Measurements from ENCODE around the gene UTP11. TPM values are rescaled to one million over a fixed set of nuclear protein-coding genes. Genes with fewer than 3 reads are reported as not detected.

The UTP11 gene
- total and polyA plus RNA-seq, 2 experiments from 2014 or later = 37.1 to 51.0 TPM

DNA sequence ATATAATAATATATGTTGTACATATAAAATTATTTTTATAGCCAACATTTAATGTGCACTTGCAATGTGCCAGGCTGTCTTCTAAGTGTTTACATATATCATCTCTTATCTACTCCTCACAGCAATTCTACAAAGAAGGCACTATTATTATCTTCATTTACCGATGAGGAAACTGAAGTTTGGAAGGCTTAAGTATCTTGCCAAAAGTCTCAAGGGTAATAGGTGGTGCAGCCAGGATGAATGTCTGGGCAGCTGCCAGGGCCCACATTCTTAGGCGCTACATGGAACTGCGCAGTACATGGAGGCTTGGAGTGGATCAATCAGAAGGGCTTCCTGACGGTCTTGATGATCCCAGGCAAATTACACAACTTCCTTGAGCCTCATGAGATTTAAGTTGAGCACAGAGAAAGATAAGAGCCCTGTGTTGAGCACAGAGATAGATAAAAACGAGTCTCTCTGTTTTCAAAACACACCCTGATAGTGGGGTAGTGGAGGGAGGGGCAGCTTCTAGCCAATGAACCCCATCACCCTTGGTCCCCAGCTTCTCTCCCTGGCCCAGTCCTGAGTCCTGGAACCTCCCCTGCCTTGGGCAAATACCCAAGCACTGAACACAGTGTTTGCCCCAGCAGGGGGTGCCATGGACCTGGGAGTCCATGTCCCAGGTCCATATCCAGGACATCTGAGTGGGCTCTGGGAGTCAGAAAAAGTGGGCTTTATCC lies 24.8 kb downstream of the UTP11 start:
- in situ Hi-C loops (cut with MboI) = no loop called here
- peaks cover 10% of the 10 kb centered on the region; the same call in 1 of the 2 replicates for H3F3A ChIP-seq (ENCODE audit: insufficient read depth)
- peaks cover 16% of the 10 kb centered on the region for H3K27me3 ChIP-seq (replicated peaks; ENCODE audit: insufficient read depth)
- H3K9me3 ChIP-seq (ENCODE audit: low read depth) = no peaks in the 10 kb centered on the region
- no peak overlapping the region for H3K9ac ChIP-seq
- no peaks in the 10 kb centered on the region for H3K79me2 ChIP-seq (ENCODE audit: insufficient read depth)
- H3K4me1 ChIP-seq (ENCODE audit: insufficient read depth) = peaks cover 12% of the 10 kb centered on the region
- H3K36me3 ChIP-seq (ENCODE audit: low read depth) = no peaks in the 10 kb centered on the region
- H3K27ac ChIP-seq = no peak overlapping the region
- no peak for TF ChIP-seq EZH2phosphoT487 (IDR thresholded peaks at IDR 0.05; ENCODE audit: insufficient read depth, low read depth)
- no peak for TF ChIP-seq EZH2 (IDR thresholded peaks at IDR 0.05; ENCODE audit: insufficient read depth, poor library complexity, severe bottlenecking)
- H3K4me2 ChIP-seq (ENCODE audit: unreplicated experiment) = no peak overlapping the region
- WGBS, 2 experiments (ENCODE audit: low coverage in 1 of 2, low lambda C conversion rate in 2 of 2, missing lambda C conversion rate in 2 of 2) = 59 to 64% methylated on average over 5 of the region's 5 CpGs
- no peaks in the 10 kb centered on the region for H3K9me2 ChIP-seq (ENCODE audit: insufficient read depth)
- no peak overlapping the region for H3K4me3 ChIP-seq
- DNase-seq = peak; percentile 27
- H2AFZ ChIP-seq = no peak overlapping the region
- no peaks in the 10 kb centered on the region for H4K20me1 ChIP-seq (ENCODE audit: insufficient read depth)

DNA sequence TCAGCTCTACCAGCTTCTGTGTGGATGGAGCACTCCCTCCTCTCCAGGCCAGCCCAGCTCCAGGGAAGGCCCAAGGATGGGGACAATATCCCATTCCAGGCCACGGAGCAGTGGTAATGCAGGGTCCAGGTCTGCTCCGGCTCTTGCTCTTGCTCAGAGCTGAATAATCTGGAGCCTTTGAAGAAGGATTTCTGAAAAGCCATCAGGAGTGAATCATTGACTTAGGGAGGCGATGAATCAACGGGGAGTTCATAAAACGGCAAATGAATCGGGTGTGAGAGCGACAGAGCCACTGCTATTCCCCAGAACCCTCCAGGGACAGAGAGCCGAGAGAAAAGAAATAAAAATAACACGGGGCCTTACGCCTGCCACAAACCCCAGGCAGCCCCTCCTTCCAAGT lies 26.3 kb downstream of the UTP11 start:
- Histone ChIP-seq H3K4me3 (no peak overlapping the region), H2AFZ (no peak overlapping the region), H3K36me3 (ENCODE audit: low read depth) (no peaks in the 10 kb centered on the region), H3K4me1 (ENCODE audit: insufficient read depth) (peaks cover 12% of the 10 kb centered on the region), H3K9me3 (ENCODE audit: low read depth) (no peaks in the 10 kb centered on the region), H3K27me3 (replicated peaks; ENCODE audit: insufficient read depth) (peaks cover 31% of the 10 kb centered on the region), H3K79me2 (ENCODE audit: insufficient read depth) (no peaks in the 10 kb centered on the region), H3K9me2 (ENCODE audit: insufficient read depth) (no peaks in the 10 kb centered on the region), H4K20me1 (ENCODE audit: insufficient read depth) (no peaks in the 10 kb centered on the region), H3K4me2 (ENCODE audit: unreplicated experiment) (peak overlapping the region; percentile 43), H3K27ac (no peak overlapping the region), H3F3A (ENCODE audit: insufficient read depth) (peaks cover 10% of the 10 kb centered on the region; the same call in 1 of the 2 replicates), H3K9ac (no peak overlapping the region)
- 19 to 26% methylated on average over 10 of the region's 10 CpGs for WGBS, 2 experiments (ENCODE audit: low coverage in 1 of 2, low lambda C conversion rate in 2 of 2, missing lambda C conversion rate in 2 of 2)
- TF ChIP-seq EZH2 (IDR thresholded peaks at IDR 0.05; ENCODE audit: insufficient read depth, poor library complexity, severe bottlenecking) (no peak), EZH2phosphoT487 (IDR thresholded peaks at IDR 0.05; ENCODE audit: insufficient read depth, low read depth) (no peak)
- peak; percentile 90 for DNase-seq
- in situ Hi-C loops (cut with MboI) = no loop called here

DNA sequence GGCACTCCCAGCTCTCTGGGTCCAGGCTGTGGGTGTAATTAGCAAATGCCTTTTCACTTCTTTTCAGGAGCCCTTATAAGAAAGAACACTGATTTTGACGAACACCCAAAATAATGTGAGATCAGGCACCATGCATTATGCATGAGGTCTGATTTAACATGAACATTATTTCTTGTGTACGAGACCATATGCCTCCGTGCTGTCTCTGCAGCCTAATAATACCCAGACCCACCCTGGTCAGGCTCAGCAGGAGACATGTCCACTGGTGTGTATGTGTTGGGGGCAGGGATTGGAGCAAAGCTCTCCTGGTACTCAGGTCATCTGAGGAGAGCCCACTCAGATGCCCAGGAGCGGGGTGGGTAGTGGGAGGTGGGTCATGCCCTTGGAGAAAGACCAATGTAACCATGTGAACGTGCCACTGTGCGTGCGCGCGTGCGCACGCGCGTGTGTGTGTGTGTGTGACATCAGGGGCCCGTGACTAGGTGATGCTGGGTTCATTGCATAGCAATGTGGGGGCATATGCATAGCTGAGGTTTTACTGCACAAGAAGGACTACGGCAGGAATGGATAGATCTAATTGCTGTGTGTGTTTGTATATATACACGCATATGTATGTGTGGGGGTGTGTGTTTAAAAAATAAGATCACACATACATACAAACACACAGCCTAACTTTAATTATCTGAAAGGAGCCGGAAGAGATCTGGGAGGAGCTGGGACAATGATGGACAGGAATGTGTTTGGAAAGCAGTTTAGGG lies 27.0 kb downstream of the UTP11 start:
- H2AFZ ChIP-seq = no peak overlapping the region
- no peak overlapping the region for H3K4me3 ChIP-seq
- H3K4me1 ChIP-seq (ENCODE audit: insufficient read depth) = peaks cover 12% of the 10 kb centered on the region
- no peaks in the 10 kb centered on the region for H3K9me2 ChIP-seq (ENCODE audit: insufficient read depth)
- no peak overlapping the region for H3K27ac ChIP-seq
- peaks cover 37% of the 10 kb centered on the region for H3K27me3 ChIP-seq (replicated peaks; ENCODE audit: insufficient read depth)
- H3K9me3 ChIP-seq (ENCODE audit: low read depth) = no peaks in the 10 kb centered on the region
- TF ChIP-seq EZH2 (IDR thresholded peaks at IDR 0.05; ENCODE audit: insufficient read depth, poor library complexity, severe bottlenecking) (no peak), EZH2phosphoT487 (IDR thresholded peaks at IDR 0.05; ENCODE audit: insufficient read depth, low read depth) (no peak)
- peak overlapping the region; percentile 43 for H3K4me2 ChIP-seq (ENCODE audit: unreplicated experiment)
- no peak for DNase-seq
- H3K36me3 ChIP-seq (ENCODE audit: low read depth) = no peaks in the 10 kb centered on the region
- no peaks in the 10 kb centered on the region for H4K20me1 ChIP-seq (ENCODE audit: insufficient read depth)
- no peaks in the 10 kb centered on the region for H3K79me2 ChIP-seq (ENCODE audit: insufficient read depth)
- H3K9ac ChIP-seq = no peak overlapping the region
- peaks cover 10% of the 10 kb centered on the region; the same call in 1 of the 2 replicates for H3F3A ChIP-seq (ENCODE audit: insufficient read depth)
- WGBS, 2 experiments (ENCODE audit: low coverage in 1 of 2, low lambda C conversion rate in 2 of 2, missing lambda C conversion rate in 2 of 2) = 73 to 75% methylated on average over 17 of the region's 17 CpGs
- in situ Hi-C loops (cut with MboI) = no loop called here

DNA sequence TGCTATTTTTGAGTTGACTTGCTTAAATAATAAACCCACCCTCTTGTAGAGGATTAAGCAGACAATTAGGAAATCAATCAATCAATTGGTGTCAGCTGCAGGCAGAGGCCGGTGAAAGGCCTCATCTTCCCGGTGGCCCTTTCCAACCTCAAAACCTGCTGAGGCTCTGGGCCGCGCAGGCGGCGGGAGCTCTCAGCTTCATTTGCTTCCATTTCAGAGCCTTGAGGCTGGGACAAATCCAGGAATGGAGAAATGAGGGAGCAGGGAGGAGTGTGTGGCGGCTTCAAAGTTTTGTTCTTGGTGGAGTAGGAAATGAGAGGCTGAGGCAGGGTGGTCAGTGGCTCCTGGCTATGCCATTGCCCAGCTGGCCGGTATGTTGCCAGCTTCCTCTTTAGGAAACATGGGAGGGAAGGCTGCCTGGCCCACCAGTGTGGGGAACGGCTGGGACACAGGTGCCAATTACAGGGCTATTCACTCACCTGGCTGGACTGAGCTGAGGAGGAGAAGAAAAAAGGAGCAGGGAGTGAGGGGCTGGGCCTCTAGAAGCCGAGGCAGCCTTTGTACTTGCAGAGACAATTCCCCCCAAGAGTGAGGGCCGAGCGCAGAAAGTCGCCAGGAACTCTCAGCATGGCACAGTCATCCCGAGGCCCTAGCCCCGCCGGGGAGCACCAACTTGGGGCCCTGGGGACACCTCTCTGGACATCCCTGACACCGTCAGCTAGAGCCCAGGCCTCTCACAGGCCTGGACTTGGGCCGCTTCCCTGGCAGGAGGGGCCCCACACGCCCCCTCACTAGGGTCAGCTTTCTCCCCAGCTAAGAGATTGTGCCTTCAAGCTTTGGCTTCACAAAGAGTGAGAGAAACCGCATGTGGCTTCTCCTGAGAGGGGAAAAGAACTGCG lies 29.7 kb downstream of the UTP11 start:
- Histone ChIP-seq H3K9me2 (ENCODE audit: insufficient read depth) (no peaks in the 10 kb centered on the region), H2AFZ (no peak overlapping the region), H3K4me1 (ENCODE audit: insufficient read depth) (peaks cover 12% of the 10 kb centered on the region), H4K20me1 (ENCODE audit: insufficient read depth) (no peaks in the 10 kb centered on the region), H3K79me2 (ENCODE audit: insufficient read depth) (no peaks in the 10 kb centered on the region), H3K9ac (no peak overlapping the region), H3F3A (ENCODE audit: insufficient read depth) (peaks cover 10% of the 10 kb centered on the region; the same call in 1 of the 2 replicates), H3K27ac (no peak overlapping the region), H3K4me3 (no peak overlapping the region), H3K9me3 (ENCODE audit: low read depth) (no peaks in the 10 kb centered on the region), H3K36me3 (ENCODE audit: low read depth) (no peaks in the 10 kb centered on the region), H3K27me3 (replicated peaks; ENCODE audit: insufficient read depth) (peaks cover 51% of the 10 kb centered on the region), H3K4me2 (ENCODE audit: unreplicated experiment) (no peak overlapping the region)
- TF ChIP-seq EZH2 (IDR thresholded peaks at IDR 0.05; ENCODE audit: insufficient read depth, poor library complexity, severe bottlenecking) (no peak), EZH2phosphoT487 (IDR thresholded peaks at IDR 0.05; ENCODE audit: insufficient read depth, low read depth) (no peak)
- WGBS, 2 experiments (ENCODE audit: low coverage in 1 of 2, low lambda C conversion rate in 2 of 2, missing lambda C conversion rate in 2 of 2) = 64 to 71% methylated on average over 21 of the region's 21 CpGs
- DNase-seq = no peak
- in situ Hi-C loops (cut with MboI) = no loop called here

All from GM23248 (cell line).